NT2/D1 (cell line): ENCODE results near the gene PHACTR1.

Experiments used
- SUZ12 ChIP-seq: IDR thresholded peaks from 2 replicates; pipeline ENCODE4 v1.6.1; 2011; ENCODE audit not compliant: insufficient read length, insufficient read depth; ENCODE audit errors: extremely low read depth
- YY1 ChIP-seq: IDR thresholded peaks from 2 replicates; pipeline ENCODE4 v1.6.1; 2011; ENCODE audit not compliant: insufficient read length, insufficient read depth
- ZNF274 ChIP-seq: IDR thresholded peaks from 2 replicates; pipeline ENCODE4 v1.6.1; 2011; ENCODE audit warnings: mild to moderate bottlenecking, low read depth, low read length

DNA sequence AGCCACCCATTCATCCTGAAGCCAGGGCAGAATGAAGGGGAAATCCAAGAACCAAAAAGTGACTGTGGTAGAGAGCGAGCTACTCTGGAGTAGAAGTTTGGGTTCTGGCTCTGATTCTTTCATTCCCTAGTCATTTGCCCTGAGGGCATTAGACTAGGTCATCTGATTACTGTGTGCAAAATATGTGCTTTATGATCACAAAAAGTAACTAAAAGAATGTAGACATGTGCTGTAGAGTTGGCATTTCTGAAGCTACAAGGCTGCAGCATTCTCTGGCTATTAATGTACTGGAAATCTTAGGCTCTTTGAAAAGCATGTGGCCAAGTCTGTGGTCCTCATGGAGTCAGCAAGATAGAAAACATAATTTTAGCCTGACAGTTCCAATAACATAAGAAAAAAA is 517.6 kb downstream of the PHACTR1 start:
- TF ChIP-seq ZNF274, result no peak
- TF ChIP-seq SUZ12, result no peak
- TF ChIP-seq YY1, result no peak
